IPS-18a (cell line): ENCODE measurements around the gene CHD6.

Source experiments
- H3K27ac ChIP-seq: one replicate; pipeline ENCODE4 v1.5.1; 2013; ENCODE audit warnings: low read length
- H3K27me3 ChIP-seq: one replicate; pipeline ENCODE4 v1.6.1; 2013; ENCODE audit warnings: mild to moderate bottlenecking, low read length; ENCODE audit not compliant: control insufficient read depth, insufficient read depth
- H3K36me3 ChIP-seq: one replicate; pipeline ENCODE4 v1.6.1; 2013; ENCODE audit warnings: low read depth, low read length; ENCODE audit not compliant: control insufficient read depth
- H3K4me1 ChIP-seq: one replicate; pipeline ENCODE4 v1.6.1; 2013; ENCODE audit warnings: low read depth, low read length; ENCODE audit not compliant: control insufficient read depth
- H3K4me3 ChIP-seq: one replicate; pipeline ENCODE4 v1.5.1; 2013; ENCODE audit warnings: low read length
- H3K9ac ChIP-seq: one replicate; pipeline ENCODE4 v1.6.1; 2013; ENCODE audit warnings: mild to moderate bottlenecking, low read length, moderate library complexity
- H3K9me3 ChIP-seq: one replicate; pipeline ENCODE4 v1.6.1; 2013; ENCODE audit warnings: low read depth, low read length; ENCODE audit not compliant: control insufficient read depth

The CHD6 gene

GRCh38 chr20:41411391-41411847 is 206.8 kb downstream of the CHD6 start:
- Histone ChIP-seq H3K4me3 (no peak overlapping the region), H3K9ac (no peak overlapping the region), H3K4me1 (no peaks in the 10 kb centered on the region), H3K27me3 (no peaks in the 10 kb centered on the region), H3K9me3 (no peaks in the 10 kb centered on the region), H3K27ac (no peak overlapping the region), H3K36me3 (peaks cover 88% of the 10 kb centered on the region)

DNA sequence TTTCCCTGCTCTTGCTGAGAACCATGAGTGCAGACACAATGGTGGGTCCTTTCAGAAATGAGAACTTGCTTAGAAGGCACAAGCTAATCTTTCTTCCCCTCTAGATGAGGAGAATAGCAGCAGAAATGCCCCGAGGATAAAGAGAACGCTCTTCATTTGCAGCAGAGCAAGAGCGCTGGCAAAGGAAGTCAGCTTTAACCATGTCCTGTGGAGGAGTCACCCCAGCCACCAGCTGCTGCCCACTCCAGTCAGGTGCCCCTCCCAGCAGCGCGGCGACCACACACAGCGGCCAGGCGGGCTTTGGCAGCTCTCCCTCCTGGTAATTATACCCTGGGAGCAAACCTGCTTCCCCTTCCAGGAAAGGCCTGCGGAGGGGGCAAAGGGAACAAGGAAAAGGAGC is 209.2 kb downstream of the CHD6 start:
- no peaks in the 10 kb centered on the region for H3K4me1 ChIP-seq
- no peaks in the 10 kb centered on the region for H3K27me3 ChIP-seq
- no peaks in the 10 kb centered on the region for H3K9me3 ChIP-seq
- no peak overlapping the region for H3K9ac ChIP-seq
- H3K36me3 ChIP-seq = peaks cover 87% of the 10 kb centered on the region
- H3K4me3 ChIP-seq = no peak overlapping the region
- no peak overlapping the region for H3K27ac ChIP-seq

- Histone ChIP-seq H3K4me1 (no peaks in the 10 kb centered on the region), H3K36me3 (peaks cover 86% of the 10 kb centered on the region), H3K27ac (no peak overlapping the region), H3K4me3 (no peak overlapping the region), H3K9ac (no peak overlapping the region), H3K9me3 (no peaks in the 10 kb centered on the region), H3K27me3 (no peaks in the 10 kb centered on the region)
Observed at GRCh38 chr20:41408156-41408794, 209.9 kb downstream of the CHD6 start.

GRCh38 chr20:41407607-41408006 is 210.6 kb downstream of the CHD6 start:
- Histone ChIP-seq H3K9me3 (no peaks in the 10 kb centered on the region), H3K4me1 (no peaks in the 10 kb centered on the region), H3K27me3 (no peaks in the 10 kb centered on the region), H3K4me3 (no peak overlapping the region), H3K9ac (no peak overlapping the region), H3K27ac (no peak overlapping the region), H3K36me3 (peaks cover 83% of the 10 kb centered on the region)

DNA sequence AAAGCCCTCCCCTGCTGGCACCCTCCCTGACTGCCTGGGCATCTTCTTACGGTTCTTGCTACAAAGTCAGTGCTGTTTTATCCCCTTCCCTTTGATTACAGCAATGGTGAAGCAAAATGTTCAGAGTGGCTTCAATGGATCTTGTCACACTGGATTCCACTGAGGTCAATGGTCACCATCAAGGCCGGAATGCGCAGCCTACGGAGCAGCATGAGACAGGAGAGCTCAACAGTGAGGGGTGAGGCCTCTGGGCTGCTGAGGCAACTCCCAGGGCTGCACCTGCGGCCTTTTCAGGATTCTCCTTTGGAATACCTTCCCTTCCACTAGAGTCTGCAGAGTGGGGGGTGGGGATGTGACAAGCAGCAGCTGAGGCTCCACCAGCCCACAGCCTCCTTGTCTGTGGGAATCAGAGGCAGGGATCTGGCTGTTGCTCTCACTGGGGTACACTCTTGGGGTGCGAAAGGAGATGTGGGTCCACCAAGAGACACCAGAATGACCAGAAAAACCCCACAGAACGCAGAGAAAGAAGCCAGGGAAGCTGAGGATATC is 211.2 kb downstream of the CHD6 start:
- Histone ChIP-seq H3K4me3 (no peak overlapping the region), H3K27me3 (no peaks in the 10 kb centered on the region), H3K9me3 (no peaks in the 10 kb centered on the region), H3K9ac (no peak overlapping the region), H3K4me1 (no peaks in the 10 kb centered on the region), H3K36me3 (peaks cover 76% of the 10 kb centered on the region), H3K27ac (no peak overlapping the region)

DNA sequence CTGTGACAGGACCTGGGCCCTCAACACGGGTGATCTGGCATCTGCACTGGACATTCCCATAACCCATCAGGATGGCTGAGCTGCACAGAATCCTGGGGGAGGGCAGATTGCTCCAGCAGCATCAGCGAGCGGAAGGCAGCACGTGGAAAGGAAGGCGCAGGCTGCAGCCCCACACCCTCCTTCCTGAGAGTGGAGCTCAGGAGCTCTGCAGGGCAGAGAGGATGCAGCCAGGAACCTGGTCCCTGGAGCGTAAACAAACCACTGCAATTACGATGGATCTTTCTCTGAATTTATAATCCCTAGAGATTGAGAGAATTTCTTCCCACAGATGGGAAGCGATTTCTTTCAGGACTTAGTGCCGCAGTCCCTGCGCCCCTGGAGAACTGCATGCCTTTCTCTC is 211.8 kb downstream of the CHD6 start:
- H3K27ac ChIP-seq = no peak overlapping the region
- no peak overlapping the region for H3K4me3 ChIP-seq
- H3K9me3 ChIP-seq = no peaks in the 10 kb centered on the region
- no peaks in the 10 kb centered on the region for H3K4me1 ChIP-seq
- no peaks in the 10 kb centered on the region for H3K27me3 ChIP-seq
- peaks cover 70% of the 10 kb centered on the region for H3K36me3 ChIP-seq
- H3K9ac ChIP-seq = no peak overlapping the region

- Histone ChIP-seq H3K27ac (no peak overlapping the region), H3K4me3 (no peak overlapping the region), H3K36me3 (peaks cover 63% of the 10 kb centered on the region)
Observed at GRCh38 chr20:41405436-41405835, 212.7 kb downstream of the CHD6 start.

DNA sequence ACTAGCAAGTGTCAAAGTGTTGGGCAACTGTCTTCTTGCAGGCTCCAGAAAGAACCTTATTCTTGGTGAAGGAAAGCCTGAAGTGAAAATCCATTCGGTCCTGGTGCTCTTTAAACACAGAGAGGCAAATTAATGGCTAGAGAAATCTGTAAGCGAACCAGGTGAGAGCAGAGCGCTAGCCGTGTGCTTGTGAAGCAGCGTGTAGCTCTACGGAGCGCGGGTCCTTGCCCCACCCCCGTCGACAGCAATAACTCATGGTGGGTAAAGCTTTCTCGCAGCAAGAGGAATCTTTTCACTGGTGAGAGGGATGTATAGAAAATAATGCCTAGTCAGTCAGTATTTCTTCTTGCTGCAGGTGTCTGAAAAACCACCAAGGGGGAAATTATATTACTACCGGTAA is 214.6 kb downstream of the CHD6 start:
- Histone ChIP-seq H3K9ac (no peak overlapping the region), H3K27me3 (no peaks in the 10 kb centered on the region), H3K9me3 (no peaks in the 10 kb centered on the region), H3K4me1 (no peaks in the 10 kb centered on the region), H3K4me3 (no peak overlapping the region), H3K36me3 (peaks cover 48% of the 10 kb centered on the region), H3K27ac (no peak overlapping the region)

More at GRCh38 chr20:41405436-41405835, 212.7 kb downstream of the CHD6 start:
- H3K9me3 ChIP-seq = no peaks in the 10 kb centered on the region
- no peaks in the 10 kb centered on the region for H3K27me3 ChIP-seq
- no peaks in the 10 kb centered on the region for H3K4me1 ChIP-seq
- H3K9ac ChIP-seq = no peak overlapping the region

DNA sequence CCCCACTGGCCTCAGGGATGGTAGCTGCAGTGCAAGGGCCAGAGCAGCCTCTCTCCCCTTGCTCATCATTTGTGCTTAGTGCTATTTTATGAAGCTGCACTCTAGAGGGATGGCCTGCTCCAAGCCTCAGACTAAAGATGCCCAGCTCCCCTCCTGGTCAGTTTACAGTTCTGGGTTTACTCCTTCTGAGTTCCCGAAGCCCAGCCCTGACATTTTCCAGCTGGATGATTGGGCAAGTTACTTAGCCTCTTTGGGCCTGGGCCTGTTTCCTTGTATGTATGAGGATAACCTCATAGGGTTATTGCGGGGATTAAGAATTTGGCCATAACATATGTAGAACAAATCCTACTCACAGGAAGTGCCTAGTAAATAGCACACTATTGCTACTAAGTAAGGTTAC is 219.8 kb downstream of the CHD6 start:
- no peaks in the 10 kb centered on the region for H3K27me3 ChIP-seq
- no peak overlapping the region for H3K9ac ChIP-seq
- no peak overlapping the region for H3K27ac ChIP-seq

DNA sequence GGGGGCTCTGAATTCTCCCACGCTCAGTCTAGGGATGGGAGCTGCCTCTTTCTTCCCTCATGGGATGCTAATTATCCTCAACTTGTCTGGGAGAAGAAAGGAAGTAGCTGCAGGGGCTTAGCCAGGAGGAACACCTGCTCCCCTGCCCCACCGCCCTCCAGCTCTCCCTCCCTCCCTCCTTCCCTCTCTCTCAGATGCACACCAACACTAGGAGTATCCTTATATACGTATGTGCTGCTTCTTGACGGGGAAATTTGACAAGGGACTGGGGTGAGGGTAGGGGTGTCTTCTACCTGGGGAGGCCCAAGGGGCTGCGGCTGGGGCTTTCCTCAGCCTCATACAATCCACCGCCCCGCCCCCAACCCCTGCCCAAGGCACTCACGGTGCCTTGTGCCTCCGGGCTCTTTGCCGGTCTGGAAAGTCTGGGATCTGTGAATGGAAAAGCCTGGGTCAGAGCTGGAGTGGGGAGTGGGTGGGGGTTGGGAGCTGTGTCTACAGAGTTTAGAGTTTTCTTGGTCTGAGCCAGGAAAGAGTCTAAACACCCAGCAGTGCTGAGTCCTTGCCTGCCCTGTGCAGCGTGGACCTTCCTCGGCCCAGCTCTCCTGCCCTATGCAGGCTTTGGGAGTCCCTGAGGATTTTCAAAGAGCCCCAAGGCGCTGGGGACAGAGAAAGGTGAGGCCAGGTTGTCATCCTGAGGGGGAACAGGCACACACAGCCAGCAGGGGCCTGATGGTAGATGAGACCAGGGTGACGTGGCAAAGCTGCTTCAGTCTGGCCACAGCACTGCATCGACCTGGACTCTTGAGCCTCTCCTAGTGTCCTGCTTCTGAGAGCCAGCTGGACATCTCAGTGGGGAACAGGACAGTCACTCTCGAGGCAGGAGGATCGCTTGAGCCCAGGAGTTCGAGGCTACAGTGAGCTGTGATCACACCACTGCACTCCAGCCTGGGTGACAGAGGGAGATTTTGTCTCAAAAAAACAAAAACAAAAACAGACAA is 222.2 kb downstream of the CHD6 start:
- Histone ChIP-seq H3K9ac (no peak overlapping the region), H3K27me3 (no peaks in the 10 kb centered on the region), H3K4me1 (peaks cover 12% of the 10 kb centered on the region), H3K27ac (no peak overlapping the region), H3K9me3 (no peaks in the 10 kb centered on the region), H3K36me3 (no peaks in the 10 kb centered on the region), H3K4me3 (no peak overlapping the region)

More for the DNA sequence above, 219.8 kb downstream of the CHD6 start:
- H3K4me3 ChIP-seq = no peak overlapping the region
- peaks cover 12% of the 10 kb centered on the region for H3K4me1 ChIP-seq
- peaks cover 5% of the 10 kb centered on the region for H3K36me3 ChIP-seq
- H3K9me3 ChIP-seq = no peaks in the 10 kb centered on the region

GRCh38 chr20:41394931-41395666 is 223.1 kb downstream of the CHD6 start:
- peaks cover 12% of the 10 kb centered on the region for H3K4me1 ChIP-seq
- H3K27me3 ChIP-seq = no peaks in the 10 kb centered on the region
- no peak overlapping the region for H3K4me3 ChIP-seq
- no peak overlapping the region for H3K27ac ChIP-seq
- H3K9me3 ChIP-seq = no peaks in the 10 kb centered on the region
- no peaks in the 10 kb centered on the region for H3K36me3 ChIP-seq
- H3K9ac ChIP-seq = no peak overlapping the region
